ENCODE measurements around the gene TRIM41. TPM values are rescaled to one million over a fixed set of nuclear protein-coding genes. Genes with fewer than 3 reads are reported as not detected.
"Not testable (repeated sequence)": the region's sequence is repeated elsewhere in the genome, so short reads cannot be mapped to it uniquely, and the experiment has no call there.

TRIM41 gene
- total RNA-seq, 1 donor: 12.7 TPM

DNA sequence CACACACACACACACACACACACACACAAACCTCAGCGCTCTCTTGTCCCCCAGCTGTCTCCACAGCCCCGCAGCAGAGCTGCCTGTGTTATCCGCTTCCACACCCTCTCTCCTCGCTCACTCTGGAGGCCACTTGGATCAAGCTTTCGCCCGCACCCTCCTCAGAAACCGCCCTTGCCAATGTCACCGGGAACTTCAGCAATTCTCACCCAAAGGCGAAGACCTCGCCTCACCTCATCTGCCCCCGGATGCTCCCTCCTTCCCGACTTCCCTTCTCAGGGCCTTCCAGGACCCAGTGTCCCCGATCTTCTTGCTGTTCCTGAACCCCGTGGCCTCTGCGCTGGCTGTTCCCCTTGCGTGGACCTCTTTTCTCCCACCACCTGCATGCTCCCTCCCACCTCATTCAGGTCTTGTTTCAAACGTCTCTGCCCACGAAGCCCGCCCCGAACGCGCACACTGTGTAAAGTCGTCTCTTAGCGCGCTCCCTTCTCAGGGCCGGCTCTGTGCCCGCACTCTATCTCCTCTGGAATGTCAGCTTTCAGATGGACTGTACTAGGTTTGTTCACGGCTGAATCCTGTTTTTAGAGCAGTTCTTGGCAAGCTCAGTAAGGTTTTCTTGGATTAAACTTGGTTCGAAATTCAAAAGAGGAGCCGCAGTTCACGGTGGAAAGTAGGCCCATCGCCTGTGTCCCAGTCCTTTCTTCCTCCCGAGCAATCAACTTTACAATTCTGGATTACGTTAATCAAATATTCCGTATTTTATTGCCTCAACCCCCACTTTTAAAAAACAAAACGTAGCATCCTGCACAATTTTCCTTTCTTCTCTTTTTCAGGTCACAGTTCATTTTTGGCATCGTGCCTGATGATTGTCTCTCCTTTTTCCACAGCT, 17.1 kb upstream of the TRIM41 start:
- peak overlapping the region; percentile 49 for H3K4me3 ChIP-seq (ENCODE audit: low read depth, low read length)
- TF ChIP-seq CTCF (IDR thresholded peaks at IDR 0.05; ENCODE audit: insufficient read depth, low read length): no peak
- DNase-seq (ENCODE audit: low read depth): no peak

DNA sequence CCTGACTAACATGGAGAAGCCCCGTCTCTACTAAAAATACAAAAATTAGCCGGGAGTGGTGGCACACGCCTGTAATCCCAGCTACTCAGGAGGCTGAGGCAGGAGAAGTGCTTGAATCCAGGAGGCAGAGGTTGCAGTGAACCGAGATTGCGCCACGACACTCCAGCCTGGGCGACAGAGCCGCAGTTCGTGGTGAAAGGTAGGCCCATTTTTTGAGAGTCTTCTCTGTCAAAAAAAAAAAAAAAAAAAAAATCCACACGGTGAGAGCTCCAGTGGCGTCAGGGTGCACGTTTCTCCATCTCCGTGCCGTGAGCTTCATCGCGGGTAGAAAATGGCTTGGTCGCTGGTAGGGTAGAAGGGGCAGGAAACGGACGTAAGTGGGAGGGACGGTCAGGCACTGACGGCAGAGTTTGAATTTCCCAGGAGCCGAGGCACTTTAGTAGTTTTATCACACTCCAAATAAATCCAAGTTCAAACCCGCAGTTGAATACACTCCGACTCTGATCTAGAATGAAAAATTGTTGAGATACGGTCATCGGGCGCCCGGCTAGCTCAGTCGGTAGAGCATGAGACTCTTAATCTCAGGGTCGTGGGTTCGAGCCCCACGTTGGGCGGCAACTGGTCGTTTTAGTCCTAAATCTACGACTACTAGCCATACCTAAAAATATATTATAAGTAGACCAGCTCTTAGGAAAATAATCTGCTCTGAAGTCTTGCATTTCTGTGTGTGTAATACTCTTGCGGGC, 15.7 kb upstream of the TRIM41 start:
- DNase-seq (ENCODE audit: low read depth): peak; percentile 93
- TF ChIP-seq CTCF (IDR thresholded peaks at IDR 0.05; ENCODE audit: insufficient read depth, low read length): no peak
- peak overlapping the region; percentile 64 for H3K4me3 ChIP-seq (ENCODE audit: low read depth, low read length)

DNA sequence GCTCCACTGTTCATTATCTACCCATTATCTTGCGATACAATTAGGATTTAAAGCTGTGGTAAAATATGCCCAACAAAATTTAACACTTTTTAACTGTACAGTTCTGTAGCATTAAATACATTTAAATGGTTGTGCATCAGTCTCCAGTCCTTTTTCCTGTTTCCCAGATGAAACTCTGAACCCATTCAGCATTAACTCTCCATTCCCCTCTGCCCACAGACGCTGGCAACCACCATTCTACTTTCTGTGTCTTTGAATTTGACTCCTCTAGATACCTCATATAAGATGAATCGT, 15.2 kb upstream of the TRIM41 start:
- H3K4me3 ChIP-seq (ENCODE audit: low read depth, low read length): no peak overlapping the region
- no peak for DNase-seq (ENCODE audit: low read depth)
- TF ChIP-seq CTCF (IDR thresholded peaks at IDR 0.05; ENCODE audit: insufficient read depth, low read length): no peak

- not testable (repeated sequence) for H3K4me3 ChIP-seq (ENCODE audit: low read depth, low read length)
Observed at GRCh38 chr5:181209006-181209405, 14.1 kb upstream of the TRIM41 start.

GRCh38 chr5:181210148-181210547, 12.9 kb upstream of the TRIM41 start:
- H3K4me3 ChIP-seq (ENCODE audit: low read depth, low read length); DNase-seq (ENCODE audit: low read depth): not testable (repeated sequence)

More at GRCh38 chr5:181209006-181209405, 14.1 kb upstream of the TRIM41 start:
- not testable (repeated sequence) for DNase-seq (ENCODE audit: low read depth)

DNA sequence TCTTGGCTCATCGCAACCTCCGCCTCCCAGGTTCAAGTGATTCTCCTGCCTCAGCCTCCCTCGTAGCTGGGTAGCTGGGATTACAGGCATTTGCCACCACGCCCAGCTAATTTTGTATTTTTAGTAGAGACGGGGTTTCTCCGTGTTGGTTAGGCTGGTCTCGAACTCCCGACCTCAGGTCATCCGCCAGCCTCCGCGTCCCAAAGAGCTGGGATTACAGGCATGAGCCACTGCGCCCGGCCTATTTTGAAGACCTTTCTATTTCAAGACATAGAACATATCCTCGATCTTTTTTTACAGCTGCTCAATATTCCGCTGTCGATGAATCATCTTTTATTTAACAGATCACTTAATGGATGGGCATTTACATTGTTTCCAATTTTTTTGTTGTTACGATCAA, 12.4 kb upstream of the TRIM41 start:
- not testable (repeated sequence) for H3K4me3 ChIP-seq (ENCODE audit: low read depth, low read length); DNase-seq (ENCODE audit: low read depth)

GRCh38 chr5:181211208-181211607, 11.9 kb upstream of the TRIM41 start:
- no peak for DNase-seq (ENCODE audit: low read depth)
- no peak for TF ChIP-seq CTCF (IDR thresholded peaks at IDR 0.05; ENCODE audit: insufficient read depth, low read length)
- no peak overlapping the region for H3K4me3 ChIP-seq (ENCODE audit: low read depth, low read length)

GRCh38 chr5:181212080-181212479, 11.0 kb upstream of the TRIM41 start:
- TF ChIP-seq CTCF (IDR thresholded peaks at IDR 0.05; ENCODE audit: insufficient read depth, low read length): no peak
- no peak for DNase-seq (ENCODE audit: low read depth)
- H3K4me3 ChIP-seq (ENCODE audit: low read depth, low read length): no peak overlapping the region

Measured in fibroblast of the aortic adventitia (primary cell).